Measurements from ENCODE around the gene SGTB.
"Not testable (repeated sequence)": the region's sequence is repeated elsewhere in the genome, so short reads cannot be mapped to it uniquely, and the experiment has no call there.

Gene SGTB

GRCh38 chr5:65736011-65736410 lies 14.1 kb upstream of the SGTB start:
- DNase-seq (ENCODE audit: extremely low spot score, insufficient read length, low read depth) (no peak), FAIRE-seq (no peak)

DNA sequence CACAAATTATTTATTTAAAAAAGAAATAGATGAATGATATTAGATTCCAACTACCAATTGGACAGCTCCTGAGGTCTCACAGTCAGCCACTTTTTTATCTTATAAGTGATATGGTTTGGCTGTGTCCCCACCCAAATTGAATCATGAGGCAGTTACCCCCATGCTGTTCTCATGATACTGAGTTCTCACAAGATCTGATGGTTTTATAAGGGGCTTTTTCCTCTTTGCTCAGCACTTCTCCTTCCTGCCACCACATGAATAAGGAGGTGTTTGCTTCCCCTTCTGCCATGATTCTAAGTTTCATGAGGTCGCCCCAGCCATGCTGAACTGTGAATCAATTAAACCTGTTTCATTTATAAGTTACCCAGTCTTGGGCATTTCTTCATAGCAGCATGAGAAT lies 13.0 kb upstream of the SGTB start:
- no peak for DNase-seq (ENCODE audit: extremely low spot score, insufficient read length, low read depth)
- no peak for FAIRE-seq

GRCh38 chr5:65734196-65734775 lies 12.4 kb upstream of the SGTB start:
- DNase-seq (ENCODE audit: extremely low spot score, insufficient read length, low read depth); FAIRE-seq: not testable (repeated sequence)

DNA sequence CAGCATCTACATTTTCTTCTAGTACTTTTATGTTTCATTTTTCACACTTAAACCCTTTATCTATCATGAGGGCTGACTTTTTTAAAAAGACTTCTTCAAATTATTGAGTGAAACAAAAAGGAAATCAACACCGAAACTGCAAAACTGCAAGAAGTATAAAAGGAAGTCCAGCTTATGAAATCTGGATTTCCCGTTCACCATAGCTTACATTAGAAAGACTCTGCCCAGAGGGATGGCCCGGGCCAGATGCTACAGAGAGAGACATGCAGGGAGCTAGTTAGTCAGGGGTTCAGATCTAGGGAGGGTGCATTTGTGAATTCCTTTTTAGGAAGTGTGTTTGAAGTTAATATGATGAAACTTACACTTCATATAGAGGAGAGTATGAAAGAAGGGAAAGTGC lies 10.1 kb upstream of the SGTB start:
- DNase-seq (ENCODE audit: extremely low spot score, insufficient read length, low read depth); FAIRE-seq: not testable (repeated sequence)

DNA sequence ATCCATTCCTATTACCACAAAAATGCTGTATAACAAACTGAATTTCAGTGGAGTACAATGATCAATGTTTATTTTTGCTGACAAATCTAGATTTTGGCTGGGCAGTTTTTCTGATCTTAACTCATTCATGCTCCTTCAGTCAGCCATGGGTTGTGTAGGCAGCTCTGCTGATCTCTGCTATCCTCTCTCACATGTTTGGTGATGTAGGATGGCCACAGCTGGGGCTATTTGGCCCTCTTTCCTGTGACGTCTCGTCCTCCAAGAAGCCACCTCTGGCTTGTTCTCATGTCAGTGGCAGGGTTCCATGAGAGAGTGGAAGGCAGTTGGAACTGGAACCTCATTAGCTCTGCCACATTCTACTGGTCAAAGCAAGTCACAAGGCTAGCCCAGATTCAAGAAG lies 9.0 kb upstream of the SGTB start:
- DNase-seq (ENCODE audit: extremely low spot score, insufficient read length, low read depth) (no peak), FAIRE-seq (no peak)

DNA sequence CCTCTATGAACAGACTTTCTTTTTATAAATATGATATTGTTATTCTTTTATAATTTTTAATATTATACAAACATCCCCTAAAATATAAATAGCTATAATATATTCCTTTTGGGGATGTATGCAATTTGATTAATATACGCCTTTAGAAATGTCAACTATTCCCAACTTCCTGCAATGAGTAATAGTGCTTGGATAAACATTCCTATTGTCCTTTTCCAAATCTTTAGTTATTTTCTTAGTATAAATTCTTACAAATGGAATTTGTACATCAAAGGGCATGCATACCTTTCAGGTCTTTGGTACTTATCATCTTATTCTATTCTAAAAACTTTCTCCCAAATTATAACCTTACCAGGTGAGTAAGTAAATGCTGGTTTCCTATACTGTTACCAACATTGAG lies 6.3 kb upstream of the SGTB start:
- FAIRE-seq: no peak
- DNase-seq (ENCODE audit: extremely low spot score, insufficient read length, low read depth): no peak

- FAIRE-seq (no peak), DNase-seq (ENCODE audit: extremely low spot score, insufficient read length, low read depth) (no peak)
Observed at GRCh38 chr5:65727491-65728156, 5.7 kb upstream of the SGTB start.

DNA sequence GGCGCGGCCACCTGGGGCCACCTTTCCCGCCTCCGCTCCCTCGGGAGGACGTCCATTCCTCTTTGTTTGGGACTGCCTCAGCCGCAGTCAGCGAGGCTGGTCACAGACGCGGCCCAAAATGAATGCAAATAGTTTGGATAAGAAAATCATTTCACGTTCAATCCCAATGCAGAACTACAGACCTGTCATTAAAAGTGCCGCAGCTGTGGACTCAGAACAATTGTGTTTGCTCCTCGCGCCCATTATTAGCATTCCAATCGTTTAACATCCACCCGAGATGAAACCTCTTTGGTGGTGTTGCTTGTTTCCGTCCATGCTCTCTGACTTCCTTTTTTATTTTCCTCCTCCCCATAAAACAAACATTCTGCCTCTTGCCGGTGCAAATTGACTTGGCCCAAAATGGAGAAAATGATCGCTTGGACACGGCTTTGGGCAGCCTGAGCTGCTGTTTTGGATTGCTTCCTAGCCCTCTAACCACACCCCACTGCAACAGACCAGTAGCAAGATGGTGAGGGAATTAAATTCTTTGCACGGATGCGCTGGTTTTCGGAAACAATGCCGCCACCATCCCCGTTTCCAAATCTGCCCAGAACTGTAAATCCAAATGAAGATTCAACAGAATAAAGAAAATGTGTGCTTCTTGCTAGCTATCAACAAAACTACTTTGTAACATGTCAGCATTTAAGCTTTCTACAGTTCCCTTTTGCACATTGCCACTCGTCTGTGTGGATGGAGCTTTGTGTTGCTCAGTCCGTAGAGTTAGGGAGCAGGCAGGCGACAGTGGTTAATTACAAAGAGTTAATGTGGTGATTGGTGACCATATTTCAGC lies 880 bp upstream of the SGTB start:
- DNase-seq (ENCODE audit: extremely low spot score, insufficient read length, low read depth) (no peak), FAIRE-seq (peak; percentile 55)

DNA sequence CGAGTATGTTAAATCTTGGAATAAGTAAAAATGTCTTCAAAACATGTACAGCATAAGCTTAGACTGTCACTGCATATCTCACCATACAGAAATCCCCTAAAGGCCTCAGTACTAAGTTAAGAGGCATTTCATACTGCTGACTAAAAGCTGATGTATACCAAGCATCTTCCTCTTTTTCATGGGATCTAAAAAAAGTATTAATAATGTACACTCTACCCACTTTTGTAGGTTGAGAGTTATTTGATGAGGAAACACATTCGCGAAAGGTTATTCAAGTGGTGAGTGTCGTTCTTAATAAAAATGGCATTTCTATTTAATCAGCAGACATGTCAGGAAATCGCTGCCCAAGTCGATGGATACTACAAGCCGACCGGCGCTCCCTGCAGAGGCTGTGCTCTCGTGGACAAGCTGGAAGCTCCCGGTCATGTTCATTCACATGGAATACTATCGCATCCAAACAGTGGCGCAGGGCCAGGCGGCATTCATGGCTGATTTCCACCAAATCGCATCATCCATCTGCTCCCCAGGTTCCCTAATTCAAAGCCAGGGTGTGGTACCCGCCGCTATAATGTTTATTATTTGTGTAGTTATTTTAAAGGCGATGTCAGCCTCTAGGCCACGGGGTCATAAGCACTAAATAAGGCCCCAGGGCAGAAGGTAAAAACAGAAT lies 724 bp downstream of the SGTB start:
- DNase-seq (ENCODE audit: extremely low spot score, insufficient read length, low read depth) (no peak), FAIRE-seq (no peak)

DNA sequence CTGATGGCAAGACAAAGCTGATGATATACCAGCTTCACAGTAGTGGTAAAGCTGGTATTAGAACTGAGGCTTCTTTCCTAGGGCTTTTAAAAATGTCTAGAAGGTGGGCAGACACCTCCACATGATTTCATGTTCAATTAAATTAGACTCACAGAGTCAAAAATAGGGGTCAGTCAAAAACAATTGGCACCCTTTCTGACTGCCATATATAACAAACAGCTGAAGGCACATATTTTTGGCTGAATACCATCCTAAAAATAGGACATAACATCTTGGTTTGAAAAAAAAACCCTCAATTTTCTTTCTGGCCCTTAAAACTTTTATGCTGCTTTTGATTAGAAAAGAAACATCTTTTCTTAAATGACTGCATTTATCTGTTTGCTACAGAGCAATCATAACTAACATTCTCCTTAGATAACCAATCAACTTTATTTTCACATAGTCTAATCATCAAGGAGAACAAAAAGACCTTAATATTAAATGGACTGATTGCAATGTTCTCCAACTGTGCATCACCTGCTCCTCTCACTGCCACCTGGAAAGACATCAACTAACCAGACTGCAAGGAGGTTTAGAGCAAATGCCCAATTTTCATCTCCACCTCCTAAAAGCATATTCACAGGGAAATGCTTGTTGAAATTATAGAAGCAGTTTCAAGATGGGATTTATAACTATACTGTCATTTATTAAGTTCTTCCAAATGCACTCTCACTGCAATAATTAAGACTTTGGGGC lies 3.2 kb downstream of the SGTB start:
- no peak for FAIRE-seq

DNA sequence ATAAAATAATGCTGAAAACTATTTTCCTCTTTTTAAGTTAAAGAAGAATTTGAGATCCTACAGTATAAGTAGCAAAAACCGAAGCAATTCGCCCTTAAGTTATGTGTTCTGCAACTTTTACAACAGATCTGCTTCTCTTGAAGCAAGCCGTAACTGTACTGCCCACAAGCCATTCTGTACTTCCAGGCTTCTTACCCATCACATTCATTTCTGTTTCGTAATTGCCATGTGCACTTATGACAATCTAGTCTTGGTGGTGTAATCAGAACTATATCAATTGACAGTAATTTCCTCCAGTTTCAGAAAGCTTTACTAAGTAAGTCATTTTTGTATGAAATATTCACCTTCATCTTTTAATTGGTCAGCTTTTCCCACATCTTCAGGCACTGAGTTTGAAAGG lies 13.8 kb downstream of the SGTB start:
- FAIRE-seq: no peak
- no peak for DNase-seq (ENCODE audit: extremely low spot score, insufficient read length, low read depth)

More for the DNA sequence above, 3.2 kb downstream of the SGTB start:
- DNase-seq (ENCODE audit: extremely low spot score, insufficient read length, low read depth): no peak

- FAIRE-seq: no peak
- no peak for DNase-seq (ENCODE audit: extremely low spot score, insufficient read length, low read depth)
Observed at GRCh38 chr5:65707663-65708062, 14.2 kb downstream of the SGTB start.

GRCh38 chr5:65704621-65705239 lies 17.2 kb downstream of the SGTB start:
- DNase-seq (ENCODE audit: extremely low spot score, insufficient read length, low read depth): no peak
- no peak for FAIRE-seq

GRCh38 chr5:65702036-65702435 lies 19.9 kb downstream of the SGTB start:
- DNase-seq (ENCODE audit: extremely low spot score, insufficient read length, low read depth) (no peak), FAIRE-seq (no peak)

GRCh38 chr5:65699338-65699737 lies 22.6 kb downstream of the SGTB start:
- DNase-seq (ENCODE audit: extremely low spot score, insufficient read length, low read depth): no peak
- FAIRE-seq: no peak

- FAIRE-seq (no peak), DNase-seq (ENCODE audit: extremely low spot score, insufficient read length, low read depth) (no peak)
Observed at GRCh38 chr5:65696892-65697291, 25.0 kb downstream of the SGTB start.

- DNase-seq (ENCODE audit: extremely low spot score, insufficient read length, low read depth) (no peak), FAIRE-seq (no peak)
Observed at GRCh38 chr5:65695896-65696295, 26.0 kb downstream of the SGTB start.

- DNase-seq (ENCODE audit: extremely low spot score, insufficient read length, low read depth) (no peak), FAIRE-seq (peak; percentile 52)
Observed at GRCh38 chr5:65695162-65695755, 26.6 kb downstream of the SGTB start.

- DNase-seq (ENCODE audit: extremely low spot score, insufficient read length, low read depth): no peak
- FAIRE-seq: no peak
Observed at GRCh38 chr5:65693121-65693520, 28.8 kb downstream of the SGTB start.

All from GM18507 (cell line).